ENCODE data around the gene ATG9B. TPM values are rescaled to one million over a fixed set of nuclear protein-coding genes. Genes with fewer than 3 reads are reported as not detected.

The ATG9B gene
- total and polyA plus RNA-seq, 9 of the 15 experiments (the other 6 are each of a cell fraction or from before 2014, with no cell fraction given) = 0.29 to 8.0 (median 2.1) TPM

GRCh38 chr7:150966002-150966401 is 58.3 kb downstream of the ATG9B start (continued):
- TF ChIP-seq, protein P1, sequence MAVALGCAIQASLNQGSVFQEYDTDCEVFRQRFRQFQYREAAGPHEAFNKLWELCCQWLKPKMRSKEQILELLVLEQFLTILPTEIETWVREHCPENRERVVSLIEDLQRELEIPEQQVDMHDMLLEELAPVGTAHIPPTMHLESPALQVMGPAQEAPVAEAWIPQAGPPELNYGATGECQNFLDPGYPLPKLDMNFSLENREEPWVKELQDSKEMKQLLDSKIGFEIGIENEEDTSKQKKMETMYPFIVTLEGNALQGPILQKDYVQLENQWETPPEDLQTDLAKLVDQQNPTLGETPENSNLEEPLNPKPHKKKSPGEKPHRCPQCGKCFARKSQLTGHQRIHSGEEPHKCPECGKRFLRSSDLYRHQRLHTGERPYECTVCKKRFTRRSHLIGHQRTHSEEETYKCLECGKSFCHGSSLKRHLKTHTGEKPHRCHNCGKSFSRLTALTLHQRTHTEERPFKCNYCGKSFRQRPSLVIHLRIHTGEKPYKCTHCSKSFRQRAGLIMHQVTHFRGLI (CRISPR knock-in tag; IDR thresholded peaks at IDR 0.05) = no peak
- no peak for TF ChIP-seq CCNT2 (IDR thresholded peaks at IDR 0.05; ENCODE audit: borderline replicate concordance, extremely low read depth, insufficient read length, low read depth, low read length)
- TF ChIP-seq RAD51 (IDR thresholded peaks at IDR 0.05; ENCODE audit: borderline replicate concordance, low read depth) = no peak
- peak; percentile 55 for TF ChIP-seq KLF16 (IDR thresholded peaks at IDR 0.05)
- TF ChIP-seq DLX4 (CRISPR knock-in tag; IDR thresholded peaks at IDR 0.05) = no peak
- TF ChIP-seq, protein P2, sequence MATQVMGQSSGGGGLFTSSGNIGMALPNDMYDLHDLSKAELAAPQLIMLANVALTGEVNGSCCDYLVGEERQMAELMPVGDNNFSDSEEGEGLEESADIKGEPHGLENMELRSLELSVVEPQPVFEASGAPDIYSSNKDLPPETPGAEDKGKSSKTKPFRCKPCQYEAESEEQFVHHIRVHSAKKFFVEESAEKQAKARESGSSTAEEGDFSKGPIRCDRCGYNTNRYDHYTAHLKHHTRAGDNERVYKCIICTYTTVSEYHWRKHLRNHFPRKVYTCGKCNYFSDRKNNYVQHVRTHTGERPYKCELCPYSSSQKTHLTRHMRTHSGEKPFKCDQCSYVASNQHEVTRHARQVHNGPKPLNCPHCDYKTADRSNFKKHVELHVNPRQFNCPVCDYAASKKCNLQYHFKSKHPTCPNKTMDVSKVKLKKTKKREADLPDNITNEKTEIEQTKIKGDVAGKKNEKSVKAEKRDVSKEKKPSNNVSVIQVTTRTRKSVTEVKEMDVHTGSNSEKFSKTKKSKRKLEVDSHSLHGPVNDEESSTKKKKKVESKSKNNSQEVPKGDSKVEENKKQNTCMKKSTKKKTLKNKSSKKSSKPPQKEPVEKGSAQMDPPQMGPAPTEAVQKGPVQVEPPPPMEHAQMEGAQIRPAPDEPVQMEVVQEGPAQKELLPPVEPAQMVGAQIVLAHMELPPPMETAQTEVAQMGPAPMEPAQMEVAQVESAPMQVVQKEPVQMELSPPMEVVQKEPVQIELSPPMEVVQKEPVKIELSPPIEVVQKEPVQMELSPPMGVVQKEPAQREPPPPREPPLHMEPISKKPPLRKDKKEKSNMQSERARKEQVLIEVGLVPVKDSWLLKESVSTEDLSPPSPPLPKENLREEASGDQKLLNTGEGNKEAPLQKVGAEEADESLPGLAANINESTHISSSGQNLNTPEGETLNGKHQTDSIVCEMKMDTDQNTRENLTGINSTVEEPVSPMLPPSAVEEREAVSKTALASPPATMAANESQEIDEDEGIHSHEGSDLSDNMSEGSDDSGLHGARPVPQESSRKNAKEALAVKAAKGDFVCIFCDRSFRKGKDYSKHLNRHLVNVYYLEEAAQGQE (IDR thresholded peaks at IDR 0.05; ENCODE audit: borderline replicate concordance) = peak; percentile 83
- TF ChIP-seq, protein P2 (CRISPR knock-in tag; IDR thresholded peaks at IDR 0.05; ENCODE audit: low read depth) = no peak
- TF ChIP-seq CREM (IDR thresholded peaks at IDR 0.05; ENCODE audit: low read depth) = 0 out of 2 replicates have a peak, but pooled peaks have one; percentile 24
- TF ChIP-seq MBD2 (IDR thresholded peaks at IDR 0.05; ENCODE audit: borderline replicate concordance, low read depth) = no peak
- TF ChIP-seq BRF1 (IDR thresholded peaks at IDR 0.05; ENCODE audit: borderline replicate concordance, extremely low read depth, insufficient read length) = no peak
- TF ChIP-seq SIN3B (IDR thresholded peaks at IDR 0.05; ENCODE audit: low read depth) = no peak
- TF ChIP-seq HMGN3 (IDR thresholded peaks at IDR 0.05; ENCODE audit: borderline replicate concordance, extremely low read depth, insufficient read length, low read depth, low read length) = no peak
- TF ChIP-seq FOXA3 (CRISPR knock-in tag; conservative IDR thresholded peaks at IDR 0.05 in 1 of 2, IDR thresholded peaks at IDR 0.05 in 1 of 2) = peak in 1 of 2 experiments; percentile 7; a peak in 1 of 4 replicates
- TF ChIP-seq ZNF830 (CRISPR knock-in tag; IDR thresholded peaks at IDR 0.05) = no peak
- no peak for TF ChIP-seq STAT5B (CRISPR knock-in tag; IDR thresholded peaks at IDR 0.05)
